Gastroesophageal sphincter (tissue), 3 donors: Measurements from ENCODE around the gene TAGLN.

Experiments used
- EP300 ChIP-seq: sonication (generic); formaldehyde crosslinking; IDR thresholded peaks from one replicate; pipeline ENCODE4 v1.6.1; 2017; ENCODE audit warnings: antibody characterized with exemption, mild to moderate bottlenecking
- POLR2A ChIP-seq, 2 donors: fragments of 450-650 bp; IDR thresholded peaks; one replicate each; pipeline ENCODE4 v1.6.1; 2017; ENCODE audit warnings: antibody characterized with exemption in 2 of 2, mild to moderate bottlenecking in 2 of 2, moderate library complexity in 1 of 2
- POLR2AphosphoS5 ChIP-seq: sonication (generic); formaldehyde crosslinking; IDR thresholded peaks from one replicate; pipeline ENCODE4 v1.6.1; 2017; ENCODE audit warnings: antibody characterized with exemption
- TF ChIP-seq, protein P1 (sequence below), 4 experiments: fragments of 200-600 bp in 2 of 4; fragments of 450-650 bp in 2 of 4; sonication (generic) in 1 of 4; IDR thresholded peaks; one replicate each; pipeline ENCODE4 v1.5.1; 2017 to 2019; ENCODE audit warnings: antibody characterized with exemption in 4 of 4, mild to moderate bottlenecking in 2 of 4, moderate library complexity in 2 of 4

DNA sequence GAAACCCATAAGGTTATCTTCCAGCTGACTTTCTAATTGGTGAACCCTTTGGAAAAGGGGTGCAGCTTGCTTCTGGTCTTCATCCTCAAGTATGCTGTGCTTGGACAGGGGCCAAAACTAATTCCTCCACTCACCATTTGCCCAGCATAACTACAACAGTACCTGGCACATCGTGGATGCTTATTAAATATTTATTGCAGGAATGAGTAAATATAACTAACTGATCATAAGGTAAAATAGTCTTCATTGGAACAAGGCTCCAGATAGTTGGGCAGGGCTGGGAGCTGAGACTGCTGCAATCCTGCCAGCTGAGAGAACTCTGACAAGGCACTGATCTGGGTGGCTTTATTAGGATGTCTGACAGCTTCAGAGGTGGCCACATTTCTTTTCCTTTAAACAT lies 23.0 kb upstream of the TAGLN start:
- TF ChIP-seq POLR2AphosphoS5: no peak
- TF ChIP-seq, protein P1, sequence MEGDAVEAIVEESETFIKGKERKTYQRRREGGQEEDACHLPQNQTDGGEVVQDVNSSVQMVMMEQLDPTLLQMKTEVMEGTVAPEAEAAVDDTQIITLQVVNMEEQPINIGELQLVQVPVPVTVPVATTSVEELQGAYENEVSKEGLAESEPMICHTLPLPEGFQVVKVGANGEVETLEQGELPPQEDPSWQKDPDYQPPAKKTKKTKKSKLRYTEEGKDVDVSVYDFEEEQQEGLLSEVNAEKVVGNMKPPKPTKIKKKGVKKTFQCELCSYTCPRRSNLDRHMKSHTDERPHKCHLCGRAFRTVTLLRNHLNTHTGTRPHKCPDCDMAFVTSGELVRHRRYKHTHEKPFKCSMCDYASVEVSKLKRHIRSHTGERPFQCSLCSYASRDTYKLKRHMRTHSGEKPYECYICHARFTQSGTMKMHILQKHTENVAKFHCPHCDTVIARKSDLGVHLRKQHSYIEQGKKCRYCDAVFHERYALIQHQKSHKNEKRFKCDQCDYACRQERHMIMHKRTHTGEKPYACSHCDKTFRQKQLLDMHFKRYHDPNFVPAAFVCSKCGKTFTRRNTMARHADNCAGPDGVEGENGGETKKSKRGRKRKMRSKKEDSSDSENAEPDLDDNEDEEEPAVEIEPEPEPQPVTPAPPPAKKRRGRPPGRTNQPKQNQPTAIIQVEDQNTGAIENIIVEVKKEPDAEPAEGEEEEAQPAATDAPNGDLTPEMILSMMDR (IDR thresholded peaks at IDR 0.05): no peak
- no peak for TF ChIP-seq POLR2A (IDR thresholded peaks at IDR 0.05)
- no peak for TF ChIP-seq EP300
